COLO668 (cell line): Measurements from ENCODE around the gene NPAS3.

Source experiments
- DNase-seq: peaks from one replicate; lab custom pipeline; 2025; ENCODE audit not compliant: unreplicated experiment; lab: John Stamatoyannopoulos, UW

Gene NPAS3

GRCh38 chr14:33611405-33612196, 672.9 kb downstream of the NPAS3 start:
- DNase-seq = no peak

DNA sequence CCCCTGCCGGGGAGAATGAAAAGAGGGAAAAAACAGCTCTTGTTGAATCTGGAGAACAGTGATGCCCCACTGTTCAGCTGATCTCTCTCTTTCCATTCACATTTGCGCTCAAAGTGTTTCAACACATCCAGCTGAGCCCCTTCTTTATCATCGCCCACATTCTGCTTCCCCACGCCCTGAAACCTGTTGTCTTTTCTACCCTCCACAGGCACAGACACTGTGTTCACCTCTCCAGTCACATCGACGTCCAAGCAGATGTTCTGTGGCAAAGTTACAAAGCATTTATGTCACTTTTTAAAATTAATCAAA, 673.5 kb downstream of the NPAS3 start:
- no peak for DNase-seq

GRCh38 chr14:33617154-33617553, 678.5 kb downstream of the NPAS3 start:
- no peak for DNase-seq

DNA sequence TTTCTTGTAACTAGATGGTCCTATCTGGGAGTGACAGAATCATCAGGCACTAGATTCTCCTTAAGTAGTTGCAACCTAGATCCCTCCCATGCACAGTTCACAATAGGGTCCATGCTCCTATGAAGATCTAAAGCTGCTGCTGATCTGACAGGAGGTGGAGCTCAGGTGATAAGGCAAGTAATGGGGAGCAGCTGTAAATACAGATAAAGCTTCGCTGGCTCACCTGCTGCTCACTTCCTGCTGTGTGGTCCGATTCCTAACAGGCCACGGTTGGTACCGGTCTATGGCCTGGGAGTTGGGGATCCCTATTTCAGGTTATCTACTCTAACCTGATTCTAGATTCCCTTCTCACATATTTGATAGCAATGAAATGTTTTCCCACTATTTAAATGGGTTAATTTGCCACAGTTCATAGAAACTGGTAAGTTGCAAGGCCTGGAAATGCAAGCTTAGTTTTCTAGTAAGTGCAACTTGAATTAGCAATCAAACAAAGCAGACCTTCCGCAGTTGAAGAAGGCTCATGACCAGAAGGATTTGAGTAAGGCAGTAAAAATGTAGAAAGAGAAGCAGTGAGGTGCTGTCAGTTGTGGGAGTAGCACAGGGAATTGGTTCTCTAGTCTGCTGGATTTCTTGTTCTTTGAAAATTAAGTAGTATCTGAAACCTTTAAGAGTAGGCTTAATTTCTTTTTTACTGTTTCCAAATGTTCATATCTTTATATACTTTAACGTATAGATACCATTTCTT, 679.9 kb downstream of the NPAS3 start:
- DNase-seq = no peak

- no peak for DNase-seq
Observed at GRCh38 chr14:33622496-33622895, 683.8 kb downstream of the NPAS3 start.

GRCh38 chr14:33629792-33630191, 691.1 kb downstream of the NPAS3 start:
- no peak for DNase-seq

DNA sequence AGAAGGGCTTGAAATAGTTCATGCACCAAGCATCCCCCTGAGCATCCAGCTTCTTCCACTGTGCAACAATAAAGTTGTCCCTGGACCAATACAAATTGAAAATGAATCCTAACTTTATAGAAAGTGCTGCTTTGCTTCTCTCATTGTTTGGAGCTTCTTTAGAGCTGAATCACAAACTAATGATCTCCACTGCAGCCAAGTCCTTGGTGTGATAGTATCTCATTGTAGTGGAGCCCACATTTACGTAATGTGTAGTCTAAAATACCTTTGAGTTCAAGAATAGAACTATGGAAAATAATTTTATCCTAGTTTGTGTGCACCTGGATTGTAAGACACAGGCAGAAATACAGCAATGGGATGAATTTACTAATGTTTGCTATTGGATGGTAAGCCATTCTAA, 692.3 kb downstream of the NPAS3 start:
- DNase-seq = no peak

- peak; percentile 61 for DNase-seq
Observed at GRCh38 chr14:33631441-33631840, 692.8 kb downstream of the NPAS3 start.

DNA sequence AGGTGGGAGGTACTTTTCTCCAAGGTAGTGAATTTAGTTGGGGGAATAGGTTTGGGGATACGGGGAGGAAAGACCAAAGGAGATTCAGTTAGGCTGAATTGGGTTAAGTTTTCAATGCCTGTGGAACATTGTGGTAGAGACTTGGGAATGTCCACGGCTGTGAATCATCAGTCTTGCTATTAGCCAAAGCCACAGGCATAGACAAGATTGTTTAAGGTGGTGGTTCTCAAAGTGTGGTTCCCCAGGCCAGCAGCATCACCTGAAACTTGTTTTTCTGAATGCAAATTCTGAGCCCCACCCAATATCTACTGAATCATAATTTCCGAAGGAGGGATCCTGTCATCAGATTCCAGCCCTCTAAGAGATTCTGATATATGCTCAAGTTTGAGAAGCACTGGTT, 696.0 kb downstream of the NPAS3 start:
- DNase-seq = no peak

DNA sequence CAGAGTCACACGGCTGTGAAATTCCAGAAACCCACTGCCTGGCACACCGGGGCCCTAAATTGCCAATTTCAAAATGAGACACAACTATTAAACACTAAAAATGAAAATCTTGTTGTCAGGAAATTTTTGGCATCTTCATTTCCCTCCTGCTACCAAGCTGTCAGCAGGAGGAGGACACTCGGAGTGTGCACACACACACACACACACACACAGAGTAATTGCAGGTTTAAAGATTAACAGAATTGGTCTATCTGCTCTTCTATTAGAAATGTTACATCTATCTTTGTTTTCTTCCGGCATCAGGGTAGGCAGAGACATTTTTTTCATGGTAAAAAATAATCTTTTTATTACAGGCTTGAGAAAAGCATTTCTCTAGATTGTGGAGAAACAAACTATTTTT, 698.0 kb downstream of the NPAS3 start:
- DNase-seq = no peak

- DNase-seq = no peak
Observed at GRCh38 chr14:33642080-33642479, 703.4 kb downstream of the NPAS3 start.

DNA sequence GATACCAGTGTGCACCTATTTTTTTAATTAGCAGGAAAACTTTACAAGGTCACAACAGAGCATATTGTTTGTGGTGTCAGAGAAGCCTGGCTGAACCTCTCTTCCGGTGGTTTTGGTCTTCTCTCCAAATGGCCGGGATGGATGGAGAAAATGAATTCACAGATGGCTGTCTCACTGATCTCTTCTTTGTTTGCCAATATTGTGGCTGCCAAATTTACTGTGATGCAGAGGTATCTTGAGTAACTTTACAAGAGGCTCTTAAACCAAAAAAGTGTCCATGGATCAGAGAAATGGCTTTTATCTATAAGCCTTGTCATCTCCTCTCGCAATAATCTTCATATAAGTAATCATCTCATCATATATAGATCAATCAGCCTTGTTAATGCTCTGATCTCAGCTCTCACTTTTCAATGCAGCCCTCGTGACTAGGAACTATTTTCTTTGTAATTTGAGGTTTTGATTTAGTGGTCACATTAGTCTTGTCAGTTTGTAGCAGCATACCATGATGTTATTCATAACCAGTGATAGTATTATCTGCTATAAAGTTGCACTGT, 704.1 kb downstream of the NPAS3 start:
- no peak for DNase-seq

- no peak for DNase-seq
Observed at GRCh38 chr14:33643426-33644181, 704.9 kb downstream of the NPAS3 start.

DNA sequence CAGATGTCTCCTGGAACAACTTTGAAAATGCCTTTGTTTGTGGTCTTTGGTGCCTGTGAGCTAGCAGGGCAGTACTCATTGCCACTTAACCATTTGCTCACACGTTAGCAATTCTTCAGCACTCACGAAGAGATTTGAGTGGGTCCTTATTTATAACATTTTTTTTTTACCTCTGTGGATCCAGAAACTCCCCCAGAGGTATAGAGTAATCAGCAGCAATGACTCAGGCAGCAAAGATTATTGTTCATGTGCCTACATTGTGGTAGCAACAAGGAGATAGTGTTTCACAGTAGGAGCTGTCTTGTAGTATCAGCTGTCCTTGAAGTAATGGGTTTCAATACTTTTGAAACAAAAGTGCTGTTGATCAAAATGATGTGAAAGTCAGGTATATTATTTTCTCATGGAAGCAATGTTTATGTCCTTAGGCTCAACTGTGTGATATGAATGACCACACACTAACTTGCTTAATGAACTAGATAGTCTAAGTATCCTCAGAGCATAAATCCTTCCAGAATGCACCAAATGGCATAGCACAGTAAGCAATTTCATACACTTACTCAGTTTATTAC, 708.1 kb downstream of the NPAS3 start:
- no peak for DNase-seq

DNA sequence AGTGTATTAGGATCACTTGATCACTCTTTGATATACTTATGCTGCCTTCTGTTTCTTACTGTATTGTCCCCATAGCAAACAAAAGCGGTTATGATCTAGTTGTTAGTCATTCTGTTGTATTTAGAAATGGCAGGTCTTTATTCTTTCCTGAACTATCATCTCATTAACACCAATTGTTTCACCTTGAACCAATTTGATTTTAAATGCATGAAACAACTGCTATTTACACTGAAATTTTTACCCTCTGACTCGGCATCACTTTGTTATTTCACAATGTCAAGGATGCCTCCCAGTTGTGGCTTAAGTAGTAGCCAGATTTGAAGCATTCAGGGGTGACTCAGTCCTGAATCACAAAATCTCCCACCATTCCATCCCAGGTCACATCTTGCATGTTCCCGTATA, 708.7 kb downstream of the NPAS3 start:
- no peak for DNase-seq

DNA sequence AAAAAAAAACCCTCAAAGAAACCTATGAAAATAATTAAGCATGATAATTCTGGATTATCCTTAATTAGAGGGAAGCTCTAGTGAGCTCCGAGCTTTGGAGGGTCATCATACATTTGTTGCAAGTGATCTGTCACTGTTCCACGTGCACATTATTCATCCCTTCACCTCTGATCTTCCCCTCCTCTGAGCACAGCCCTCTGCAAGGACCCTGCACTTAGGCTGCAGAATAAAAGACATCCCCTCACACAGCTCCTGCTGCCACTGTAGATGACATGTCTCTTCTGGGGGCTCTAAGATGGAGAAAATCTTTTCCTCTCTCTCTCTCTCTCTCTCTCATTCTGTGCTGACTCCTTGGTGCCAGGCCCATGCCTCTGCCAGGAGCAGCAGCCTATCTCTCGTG, 711.8 kb downstream of the NPAS3 start:
- DNase-seq = no peak

GRCh38 chr14:33652566-33653307, 714.1 kb downstream of the NPAS3 start:
- no peak for DNase-seq

- no peak for DNase-seq
Observed at GRCh38 chr14:33653308-33653695, 714.6 kb downstream of the NPAS3 start.

GRCh38 chr14:33655421-33655820, 716.7 kb downstream of the NPAS3 start:
- no peak for DNase-seq

- no peak for DNase-seq
Observed at GRCh38 chr14:33657476-33657875, 718.8 kb downstream of the NPAS3 start.

- no peak for DNase-seq
Observed at GRCh38 chr14:33660248-33660647, 721.6 kb downstream of the NPAS3 start.
